Endothelial cell of umbilical vein (primary cell): ENCODE measurements around the gene MTARC1. TPM values are rescaled to one million over a fixed set of nuclear protein-coding genes. Genes with fewer than 3 reads are reported as not detected.
A peak's percentile ranks its signal among the peaks of the same experiment; 100 is the strongest.

Experiments used
- BruUV-seq: library from RNA; stranded (reverse); fragments of 400-500 nt; replicated peaks from 2 replicates; lab custom pipeline; 2021; lab: Mats Ljungman, UMichigan
- CTCF ChIA-PET: fragments of 300-600, 350-600 bp; sonication (Branson Sonifier 250); formaldehyde crosslinking; loops from one replicate; lab custom pipeline; 2021; ENCODE audit warnings: antibody characterized with exemption, inconsistent platforms; lab: Charles Lee
- POLR2A ChIA-PET: fragments of 300-600, 350-600 bp; sonication (Branson Sonifier 250); formaldehyde crosslinking; loops from one replicate; lab custom pipeline; 2021; ENCODE audit warnings: antibody characterized with exemption, inconsistent platforms; lab: Charles Lee
- DNase-seq: peaks from one replicate; pipeline ENCODE4 v3.0.0-alpha.2; 2011; ENCODE audit warnings: low read depth, low spot score
- FAIRE-seq: peaks from 2 replicates; lab custom pipeline; 2011; peaks lifted over from hg19 to GRCh38; lab: Jason Lieb, UNC
- H2AFZ ChIP-seq: 2 replicates; pipeline ENCODE4 v1.6.0; 2012; ENCODE audit warnings: low read depth, low read length, control low read depth, inconsistent platforms
- H3K27ac ChIP-seq: 2 replicates; pipeline ENCODE4 v1.5.1; 2011; ENCODE audit warnings: low read depth, mild to moderate bottlenecking, control low read depth, low read length, moderate library complexity; ENCODE audit not compliant: insufficient read depth
- H3K27me3 ChIP-seq, 2 experiments: 2 replicates each; pipeline versions ENCODE4 v1.6.0 to v1.6.1; 2011; ENCODE audit warnings: low read length in 2 of 2, mixed read lengths in 1 of 2; ENCODE audit not compliant: control insufficient read depth in 2 of 2, insufficient read depth in 2 of 2
- H3K36me3 ChIP-seq, 2 experiments: 2 replicates in 1 of 2; 3 replicates in 1 of 2; pipeline ENCODE4 v1.5.1; 2011; ENCODE audit warnings: low read length in 2 of 2, mild to moderate bottlenecking in 1 of 2, moderate library complexity in 1 of 2; ENCODE audit not compliant: control insufficient read depth in 2 of 2, insufficient read depth in 2 of 2; ENCODE audit errors: extremely low read depth in 1 of 2
- H3K4me1 ChIP-seq: 3 replicates; pipeline ENCODE4 v1.5.1; 2011; ENCODE audit warnings: mild to moderate bottlenecking, low read length; ENCODE audit not compliant: control insufficient read depth, insufficient read depth; ENCODE audit errors: extremely low read depth
- H3K4me2 ChIP-seq: 2 replicates; pipeline ENCODE4 v1.6.1; 2011; ENCODE audit warnings: low read length, control low read depth, mixed read lengths; ENCODE audit not compliant: insufficient read depth
- H3K4me3 ChIP-seq, 3 experiments: fragments of 200-600 bp in 1 of 3; sonication (generic), shearing (Covaris generic) in 1 of 3; replicated peaks in 1 of 3; 2 replicates each; pipeline ENCODE4 v1.5.1; 2011 to 2016; ENCODE audit warnings: control low read depth in 3 of 3, low read length in 3 of 3, mild to moderate bottlenecking in 2 of 3, inconsistent platforms in 1 of 3, low read depth in 1 of 3, moderate library complexity in 1 of 3; ENCODE audit not compliant: insufficient read depth in 1 of 3
- H3K79me2 ChIP-seq: 2 replicates; pipeline ENCODE4 v1.6.0; 2012; ENCODE audit warnings: low read length, inconsistent platforms; ENCODE audit not compliant: control insufficient read depth, insufficient read depth
- H3K9ac ChIP-seq: replicated peaks from 2 replicates; pipeline ENCODE3; 2011; ENCODE audit warnings: low read length, control low read depth; ENCODE audit not compliant: insufficient read depth; ENCODE audit errors: extremely low read depth
- H3K9me1 ChIP-seq: replicated peaks from 3 replicates; pipeline ENCODE4 v1.6.0; 2011; ENCODE audit warnings: mild to moderate bottlenecking, low read length; ENCODE audit not compliant: control insufficient read depth, insufficient read depth; ENCODE audit errors: extremely low read depth
- H3K9me3 ChIP-seq: replicated peaks from 2 replicates; pipeline ENCODE4 v1.5.1; 2012; ENCODE audit warnings: low read length, inconsistent platforms; ENCODE audit not compliant: control insufficient read depth, insufficient read depth
- H4K20me1 ChIP-seq: replicated peaks from 2 replicates; pipeline ENCODE3; 2011; ENCODE audit warnings: mild to moderate bottlenecking, low read length; ENCODE audit not compliant: control insufficient read depth, insufficient read depth; ENCODE audit errors: extremely low read depth
- EZH2 ChIP-seq: IDR thresholded peaks from 2 replicates; pipeline ENCODE4 v1.6.1; 2012; ENCODE audit warnings: borderline replicate concordance, low read depth, mild to moderate bottlenecking, moderate library complexity, low read length, inconsistent platforms; ENCODE audit not compliant: severe bottlenecking
- FOS ChIP-seq: IDR thresholded peaks from 2 replicates; pipeline ENCODE4 v1.6.1; 2011; ENCODE audit warnings: mild to moderate bottlenecking, low read length, moderate library complexity, borderline replicate concordance; ENCODE audit not compliant: insufficient read depth
- GATA2 ChIP-seq: IDR thresholded peaks from 2 replicates; pipeline ENCODE4 v1.7.0; 2011; ENCODE audit warnings: low read depth, mild to moderate bottlenecking, moderate library complexity, mixed read lengths, low read length; ENCODE audit not compliant: insufficient read length, insufficient read depth
- JUN ChIP-seq: IDR thresholded peaks from 2 replicates; pipeline ENCODE4 v1.6.1; 2011; ENCODE audit warnings: borderline replicate concordance, low read depth; ENCODE audit not compliant: insufficient read length, insufficient read depth
- MYC ChIP-seq: IDR thresholded peaks from one replicate; pipeline ENCODE4 v1.6.1; 2011; ENCODE audit warnings: mild to moderate bottlenecking, low read depth, low read length
- POLR2A ChIP-seq: IDR thresholded peaks from 2 replicates; pipeline ENCODE4 v1.6.1; 2012; ENCODE audit warnings: low read depth, mild to moderate bottlenecking, control low read depth, low read length
- POLR2AphosphoS5 ChIP-seq: IDR thresholded peaks from 2 replicates; pipeline ENCODE4 v1.6.1; 2012; ENCODE audit warnings: low read depth, mild to moderate bottlenecking, control low read depth, low read length, moderate library complexity; ENCODE audit not compliant: insufficient read depth
- dilution Hi-C: fragments of 300-500 bp; cut with MboI; formaldehyde crosslinking; loops from one replicate; pipeline ENCODE4 v1.15.0; 2019; ENCODE audit warnings: low sequenced_read_pairs; ENCODE audit not compliant: extremely low pct_ligation_motif_present
- intact Hi-C: fragments of 100-400 bp; cut with micrococcal nuclease; formaldehyde crosslinking; loops from one replicate; pipeline ENCODE4 v1.10.0; 2022
- polyA plus RNA-seq, 4 experiments: library from polyadenylated mRNA; depleted of rRNA in 3 of 4; stranded (reverse) in 3 of 4; unstranded in 1 of 4; fragments of >200 nt; gene quantifications; 2 replicates each; pipeline versions ENCODE4 v1.2.1 to v1.2.3, GENCODE V29; 2011 to 2012; ENCODE audit warnings: missing spikeins in 1 of 4
- total RNA-seq: library from RNA; stranded (reverse); gene quantifications from 2 replicates; pipeline ENCODE4 v1.2.3, GENCODE V29; 2021
- TF ChIP-seq, protein P1 (sequence below), 2 donors: IDR thresholded peaks; 1 replicate in 1 of 2; 2 replicates in 1 of 2; pipeline ENCODE4 v1.5.1; 2011; ENCODE audit warnings: low read length in 2 of 2, mild to moderate bottlenecking in 2 of 2, moderate library complexity in 2 of 2, control low read depth in 1 of 2, inconsistent platforms in 1 of 2, low read depth in 1 of 2; ENCODE audit not compliant: insufficient read depth in 1 of 2; ENCODE audit errors: extremely low read depth in 1 of 2
- TF ChIP-seq, protein P2 (sequence below): IDR thresholded peaks from 2 replicates; pipeline ENCODE4 v1.6.1; 2011; ENCODE audit not compliant: insufficient read depth, insufficient read length

The MTARC1 gene
- total and polyA plus RNA-seq, 2 donors (not counting 3 experiments of a cell fraction or from before 2014, with no cell fraction given) = 0.43 to 3.5 TPM

DNA sequence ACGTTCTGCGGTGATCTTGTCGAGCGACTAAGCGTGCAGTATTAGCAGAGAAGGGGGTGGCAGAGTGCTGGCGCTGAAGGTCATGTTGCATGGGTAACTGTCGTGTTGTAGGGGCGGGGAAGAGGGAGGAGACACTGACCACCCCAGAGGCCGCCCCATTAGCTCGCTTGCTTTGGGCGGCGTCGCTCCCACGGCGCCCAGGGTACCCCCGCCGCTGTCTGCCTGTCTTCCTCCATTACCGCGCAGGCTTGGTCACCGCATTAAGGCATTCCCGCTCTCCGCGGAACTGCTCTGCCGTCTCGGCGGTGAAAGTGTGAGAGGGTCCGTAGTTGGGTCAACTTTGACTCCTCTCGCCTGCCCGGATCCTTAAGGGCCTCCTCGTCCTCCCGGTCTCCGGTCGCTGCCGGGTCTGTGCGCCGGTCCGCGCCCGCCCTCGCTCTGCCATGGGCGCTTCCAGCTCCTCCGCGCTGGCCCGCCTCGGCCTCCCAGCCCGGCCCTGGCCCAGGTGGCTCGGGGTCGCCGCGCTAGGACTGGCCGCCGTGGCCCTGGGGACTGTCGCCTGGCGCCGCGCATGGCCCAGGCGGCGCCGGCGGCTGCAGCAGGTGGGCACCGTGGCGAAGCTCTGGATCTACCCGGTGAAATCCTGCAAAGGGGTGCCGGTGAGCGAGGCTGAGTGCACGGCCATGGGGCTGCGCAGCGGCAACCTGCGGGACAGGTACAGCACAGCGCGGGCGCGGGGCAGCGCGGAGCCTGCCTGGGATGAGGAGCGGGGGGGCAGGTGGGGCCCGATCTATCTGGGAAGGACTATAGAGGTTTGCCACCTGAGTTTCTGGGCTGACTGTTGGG, 38.4 kb upstream of the MTARC1 start, which contains the start of gene MTARC2:
MTARC2 (plus strand) TSS at position 234 of the 846 bp plus-strand sequence; CDS start at position 444, 210 bp downstream.
- peak within 1 kb of the TSS; percentile 64 for H3K9ac ChIP-seq
- POLR2A ChIA-PET = interaction anchor here (1.5 kb wide), 1 partner anchor 15 kb away, joined by 9 read pairs; no protein-coding TSS in a partner anchor
- DNase-seq (peak; percentile 85), FAIRE-seq (peak; percentile 98)
- no peaks in the 10 kb centered on the region for H3K36me3 ChIP-seq
- H4K20me1 ChIP-seq = no peaks in the 10 kb centered on the region
- peak within 1 kb of the TSS; percentile 56 for H3K4me2 ChIP-seq
- H3K27me3 ChIP-seq = no peaks in the 10 kb centered on the region
- dilution Hi-C loops = no loop called here
- BruUV-seq = TSS peak; percentile 41
- H3K4me1 ChIP-seq = peaks cover 14% of the 10 kb centered on the region
- no peaks in the 10 kb centered on the region for H3K9me3 ChIP-seq
- peak within 1 kb of the TSS; percentile 70 for H2AFZ ChIP-seq
- CTCF ChIA-PET = interaction anchor here (0.6 to 5.7 kb wide), 10 partner anchors 8 to 452 kb away, joined by 3 to 82 read pairs (median 5); no protein-coding TSS in a partner anchor
- intact Hi-C loops = loop anchor here (1.0 to 2.0 kb wide), 3 partner anchors 15 to 58 kb away; partner anchors contain the start of gene C1orf115
- TF ChIP-seq POLR2A (peak; percentile 88), POLR2AphosphoS5 (peak; percentile 83), JUN (no peak)
- peaks cover 19% of the 10 kb centered on the region for H3K79me2 ChIP-seq
- H3K9me1 ChIP-seq = no peaks in the 10 kb centered on the region
- peak within 1 kb of the TSS; percentile 60 to 78 (median 74) for H3K4me3 ChIP-seq
- peak within 1 kb of the TSS; percentile 42 for H3K27ac ChIP-seq

DNA sequence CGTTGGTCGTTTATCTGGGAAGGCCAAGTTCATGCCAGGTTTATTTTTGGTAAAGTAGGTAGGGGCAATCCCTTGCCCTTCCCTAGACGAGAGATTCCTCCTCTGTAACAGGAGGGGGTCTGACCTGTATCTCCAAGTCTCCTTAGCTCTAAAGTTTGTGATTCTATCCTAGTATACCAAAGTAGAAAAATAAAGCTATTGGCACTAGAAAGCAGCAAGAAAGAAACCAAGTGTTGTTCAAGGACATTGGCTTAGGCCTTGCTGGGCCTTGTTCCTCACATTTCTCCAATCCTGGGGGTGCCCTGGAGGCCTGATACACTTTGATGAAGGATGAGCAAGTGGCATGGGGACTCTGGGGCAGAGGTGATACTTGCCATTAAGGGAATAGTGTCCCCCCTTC, 37.8 kb upstream of the MTARC1 start:
- peak overlapping the region; percentile 60 to 78 (median 74) for H3K4me3 ChIP-seq
- DNase-seq = peak; percentile 27
- peak overlapping the region; percentile 70 for H2AFZ ChIP-seq
- no TSS peak for BruUV-seq
- peak overlapping the region; percentile 64 for H3K9ac ChIP-seq
- H3K36me3 ChIP-seq = no peaks in the 10 kb centered on the region
- peaks cover 14% of the 10 kb centered on the region for H3K4me1 ChIP-seq
- peak; percentile 38 for FAIRE-seq
- H3K9me3 ChIP-seq = no peaks in the 10 kb centered on the region
- peak overlapping the region; percentile 56 for H3K4me2 ChIP-seq
- H3K27me3 ChIP-seq = no peaks in the 10 kb centered on the region
- ChIA-PET CTCF (interaction anchor here (1.8 to 5.7 kb wide), 5 partner anchors 11 to 453 kb away, joined by 4 to 82 read pairs (median 12); no protein-coding TSS in a partner anchor), POLR2A (interaction anchor here (1.5 kb wide), 1 partner anchor 15 kb away, joined by 9 read pairs; no protein-coding TSS in a partner anchor)
- H3K9me1 ChIP-seq = no peaks in the 10 kb centered on the region
- no peak overlapping the region for H3K27ac ChIP-seq
- no peak for TF ChIP-seq MYC
- TF ChIP-seq, protein P1, sequence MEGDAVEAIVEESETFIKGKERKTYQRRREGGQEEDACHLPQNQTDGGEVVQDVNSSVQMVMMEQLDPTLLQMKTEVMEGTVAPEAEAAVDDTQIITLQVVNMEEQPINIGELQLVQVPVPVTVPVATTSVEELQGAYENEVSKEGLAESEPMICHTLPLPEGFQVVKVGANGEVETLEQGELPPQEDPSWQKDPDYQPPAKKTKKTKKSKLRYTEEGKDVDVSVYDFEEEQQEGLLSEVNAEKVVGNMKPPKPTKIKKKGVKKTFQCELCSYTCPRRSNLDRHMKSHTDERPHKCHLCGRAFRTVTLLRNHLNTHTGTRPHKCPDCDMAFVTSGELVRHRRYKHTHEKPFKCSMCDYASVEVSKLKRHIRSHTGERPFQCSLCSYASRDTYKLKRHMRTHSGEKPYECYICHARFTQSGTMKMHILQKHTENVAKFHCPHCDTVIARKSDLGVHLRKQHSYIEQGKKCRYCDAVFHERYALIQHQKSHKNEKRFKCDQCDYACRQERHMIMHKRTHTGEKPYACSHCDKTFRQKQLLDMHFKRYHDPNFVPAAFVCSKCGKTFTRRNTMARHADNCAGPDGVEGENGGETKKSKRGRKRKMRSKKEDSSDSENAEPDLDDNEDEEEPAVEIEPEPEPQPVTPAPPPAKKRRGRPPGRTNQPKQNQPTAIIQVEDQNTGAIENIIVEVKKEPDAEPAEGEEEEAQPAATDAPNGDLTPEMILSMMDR (IDR thresholded peaks at IDR 0.05; ENCODE audit: extremely low read depth in 1 of 2, insufficient read depth in 1 of 2, low read depth in 1 of 2, low read length in 2 of 2) = no peak
- TF ChIP-seq JUN = no peak
- no peak for TF ChIP-seq POLR2A
- TF ChIP-seq EZH2 = no peak
- TF ChIP-seq, protein P2, sequence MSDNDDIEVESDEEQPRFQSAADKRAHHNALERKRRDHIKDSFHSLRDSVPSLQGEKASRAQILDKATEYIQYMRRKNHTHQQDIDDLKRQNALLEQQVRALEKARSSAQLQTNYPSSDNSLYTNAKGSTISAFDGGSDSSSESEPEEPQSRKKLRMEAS = no peak
- no peak for TF ChIP-seq FOS
- no peak for TF ChIP-seq GATA2
- no peak for TF ChIP-seq POLR2AphosphoS5
- H4K20me1 ChIP-seq = no peaks in the 10 kb centered on the region
- intact Hi-C loops (loop anchor here (1.0 to 2.0 kb wide), 3 partner anchors 16 to 59 kb away; partner anchors contain the start of gene C1orf115), dilution Hi-C loops (no loop called here)
- peaks cover 19% of the 10 kb centered on the region for H3K79me2 ChIP-seq
